ENCODE data around the gene TMEM214.

GRCh38 chr2:27086090-27086723 is 53.4 kb downstream of the TMEM214 start:
- TF ChIP-seq EZH2 (IDR thresholded peaks at IDR 0.05; ENCODE audit: borderline replicate concordance, low read length) (no peak), CTCF (conservative IDR thresholded peaks at IDR 0.05 in 1 of 2, IDR thresholded peaks at IDR 0.05 in 1 of 2; ENCODE audit: extremely low read depth in 1 of 2, insufficient read depth in 1 of 2, low read depth in 1 of 2, low read length in 2 of 2) (peak; percentile 59 to 79)
